RWPE1 (cell line): ENCODE measurements around the gene PTPRQ.

Experiments
- CTCF ChIA-PET: fragments of 350-600 bp; sonication (Branson Sonifier 250); formaldehyde crosslinking; extraction: SDS; loops from one replicate; lab custom pipeline; 2021; lab: Yijun Ruan, JAX
- POLR2A ChIA-PET: fragments of 400-600 bp; formaldehyde crosslinking; extraction: SDS; loops from one replicate; lab custom pipeline; 2020; ENCODE audit warnings: antibody characterized with exemption; ENCODE audit not compliant: low non-redundant PET; lab: Yijun Ruan, JAX
- DNase-seq: peaks from one replicate; pipeline ENCODE4 v3.0.0; 2012; ENCODE audit warnings: low spot score
- H3K27ac ChIP-seq: fragments of 450-650 bp; 2 replicates; pipeline ENCODE4 v1.5.1; 2017
- TF ChIP-seq, protein P1 (sequence below): fragments of 450-650 bp; conservative IDR thresholded peaks from 2 replicates; pipeline ENCODE4 v1.5.1; 2017; ENCODE audit warnings: low read depth, mild to moderate bottlenecking

Gene PTPRQ

DNA sequence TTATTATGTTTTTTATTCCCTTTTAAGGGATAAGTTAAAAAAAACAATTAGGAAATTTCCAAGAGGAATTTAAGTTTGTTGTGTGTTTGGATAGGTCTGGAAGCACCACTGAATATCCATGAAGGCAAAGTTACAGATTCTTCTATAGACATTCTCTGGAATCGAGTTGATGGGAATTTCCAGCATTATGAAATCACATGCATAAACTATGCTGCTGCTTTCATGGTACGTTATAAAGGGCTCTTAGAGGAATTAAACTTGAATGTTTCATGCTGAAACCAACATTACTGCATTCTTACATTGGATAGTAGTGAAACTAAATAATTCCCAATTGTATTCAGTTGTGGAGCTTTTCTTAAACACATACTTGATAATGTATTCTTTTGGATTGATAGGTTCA is 21.5 kb upstream of the PTPRQ start:
- POLR2A ChIA-PET: no interaction called here
- CTCF ChIA-PET: no interaction called here
- TF ChIP-seq, protein P1, sequence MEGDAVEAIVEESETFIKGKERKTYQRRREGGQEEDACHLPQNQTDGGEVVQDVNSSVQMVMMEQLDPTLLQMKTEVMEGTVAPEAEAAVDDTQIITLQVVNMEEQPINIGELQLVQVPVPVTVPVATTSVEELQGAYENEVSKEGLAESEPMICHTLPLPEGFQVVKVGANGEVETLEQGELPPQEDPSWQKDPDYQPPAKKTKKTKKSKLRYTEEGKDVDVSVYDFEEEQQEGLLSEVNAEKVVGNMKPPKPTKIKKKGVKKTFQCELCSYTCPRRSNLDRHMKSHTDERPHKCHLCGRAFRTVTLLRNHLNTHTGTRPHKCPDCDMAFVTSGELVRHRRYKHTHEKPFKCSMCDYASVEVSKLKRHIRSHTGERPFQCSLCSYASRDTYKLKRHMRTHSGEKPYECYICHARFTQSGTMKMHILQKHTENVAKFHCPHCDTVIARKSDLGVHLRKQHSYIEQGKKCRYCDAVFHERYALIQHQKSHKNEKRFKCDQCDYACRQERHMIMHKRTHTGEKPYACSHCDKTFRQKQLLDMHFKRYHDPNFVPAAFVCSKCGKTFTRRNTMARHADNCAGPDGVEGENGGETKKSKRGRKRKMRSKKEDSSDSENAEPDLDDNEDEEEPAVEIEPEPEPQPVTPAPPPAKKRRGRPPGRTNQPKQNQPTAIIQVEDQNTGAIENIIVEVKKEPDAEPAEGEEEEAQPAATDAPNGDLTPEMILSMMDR: no peak

DNA sequence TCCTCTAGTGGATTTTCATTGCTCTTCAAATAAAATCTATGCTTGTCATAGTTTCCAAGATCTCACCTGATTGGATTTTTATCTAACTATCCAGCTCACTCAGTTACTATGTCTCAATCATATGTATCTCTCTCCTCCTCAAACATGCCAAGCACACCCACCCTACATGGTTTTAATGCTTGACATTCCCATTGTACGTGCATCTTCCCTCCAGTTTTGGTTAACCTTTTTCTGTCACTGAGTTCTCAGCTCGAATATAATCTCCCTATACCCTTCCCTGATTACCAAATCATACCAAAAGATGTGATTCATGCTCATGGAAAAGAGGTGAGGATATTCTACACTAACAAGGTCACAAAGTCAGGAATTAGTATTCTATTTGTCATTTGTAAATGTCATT is 12.0 kb upstream of the PTPRQ start:
- no peak overlapping the region for H3K27ac ChIP-seq
- ChIA-PET CTCF (no interaction called here), POLR2A (no interaction called here)
- TF ChIP-seq, protein P1: no peak
- no peak for DNase-seq

More for the DNA sequence above, 21.5 kb upstream of the PTPRQ start:
- DNase-seq: no peak
- no peak overlapping the region for H3K27ac ChIP-seq

- ChIA-PET POLR2A (no interaction called here), CTCF (interaction anchor here (0.5 kb wide), 1 partner anchor 168 kb away, joined by 3 read pairs; no protein-coding TSS in a partner anchor)
- TF ChIP-seq, protein P1: no peak
- DNase-seq: no peak
- H3K27ac ChIP-seq: no peak overlapping the region
Observed at GRCh38 chr12:80441921-80442320, 2.1 kb upstream of the PTPRQ start.

- peak; percentile 47 for DNase-seq
- POLR2A ChIA-PET: no interaction called here
- CTCF ChIA-PET: no interaction called here
Observed at GRCh38 chr12:80442426-80443222, 1.4 kb upstream of the PTPRQ start.

GRCh38 chr12:80445083-80445793 is 1.2 kb downstream of the PTPRQ start:
- ChIA-PET POLR2A (no interaction called here), CTCF (interaction anchor here (0.6 to 0.7 kb wide), 2 partner anchors 34 to 817 kb away, joined by 3 to 5 read pairs; no protein-coding TSS in a partner anchor)
- TF ChIP-seq, protein P1: no peak
- DNase-seq: no peak
- H3K27ac ChIP-seq: no peak overlapping the region

More at GRCh38 chr12:80442426-80443222, 1.4 kb upstream of the PTPRQ start:
- H3K27ac ChIP-seq: no peak overlapping the region
- TF ChIP-seq, protein P1: no peak

GRCh38 chr12:80456513-80456912 is 12.5 kb downstream of the PTPRQ start:
- ChIA-PET CTCF (no interaction called here), POLR2A (no interaction called here)
- H3K27ac ChIP-seq: no peak overlapping the region
- TF ChIP-seq, protein P1: no peak
- DNase-seq: no peak
